HFF-Myc (cell line): ENCODE data around the gene APMAP.

Experiments
- DNase-seq: peaks from one replicate; pipeline ENCODE4 v3.0.0-alpha.2; 2011; ENCODE audit warnings: low read depth; ENCODE audit errors: extremely low read depth
- H3K4me3 ChIP-seq: replicated peaks from 2 replicates; pipeline ENCODE4 v1.5.1; 2011; ENCODE audit warnings: low read depth, mild to moderate bottlenecking, control low read depth, low read length
- CTCF ChIP-seq: IDR thresholded peaks from 2 replicates; pipeline ENCODE4 v1.5.1; 2012; ENCODE audit warnings: mild to moderate bottlenecking, low read depth, low read length, control low read depth; ENCODE audit errors: missing control alignments

The APMAP gene

GRCh38 chr20:25013478-25014380 lies 21.2 kb upstream of the APMAP start:
- DNase-seq, result no peak
- H3K4me3 ChIP-seq, result no peak overlapping the region
- TF ChIP-seq CTCF, result no peak

GRCh38 chr20:25012616-25013189 lies 20.2 kb upstream of the APMAP start:
- no peak for TF ChIP-seq CTCF
- no peak overlapping the region for H3K4me3 ChIP-seq
- no peak for DNase-seq

GRCh38 chr20:25011831-25012241 lies 19.3 kb upstream of the APMAP start:
- no peak overlapping the region for H3K4me3 ChIP-seq
- TF ChIP-seq CTCF, result no peak
- no peak for DNase-seq

GRCh38 chr20:25011261-25011660 lies 18.7 kb upstream of the APMAP start:
- no peak overlapping the region for H3K4me3 ChIP-seq
- no peak for TF ChIP-seq CTCF
- no peak for DNase-seq

GRCh38 chr20:25009218-25010145 lies 16.9 kb upstream of the APMAP start:
- TF ChIP-seq CTCF, result no peak
- DNase-seq, result no peak
- H3K4me3 ChIP-seq, result no peak overlapping the region

GRCh38 chr20:25008388-25009217 lies 16.1 kb upstream of the APMAP start:
- H3K4me3 ChIP-seq, result no peak overlapping the region
- TF ChIP-seq CTCF, result no peak
- DNase-seq, result no peak
